Measurements from ENCODE around the gene COL20A1. TPM values are rescaled to one million over a fixed set of nuclear protein-coding genes. Genes with fewer than 3 reads are reported as not detected.

COL20A1 gene
- total RNA-seq, 5 donors from 2014 or later (not counting 1 experiment from before 2014, with no cell fraction given): 0.16 to 0.35 (median 0.23) TPM; not detected in 2

DNA sequence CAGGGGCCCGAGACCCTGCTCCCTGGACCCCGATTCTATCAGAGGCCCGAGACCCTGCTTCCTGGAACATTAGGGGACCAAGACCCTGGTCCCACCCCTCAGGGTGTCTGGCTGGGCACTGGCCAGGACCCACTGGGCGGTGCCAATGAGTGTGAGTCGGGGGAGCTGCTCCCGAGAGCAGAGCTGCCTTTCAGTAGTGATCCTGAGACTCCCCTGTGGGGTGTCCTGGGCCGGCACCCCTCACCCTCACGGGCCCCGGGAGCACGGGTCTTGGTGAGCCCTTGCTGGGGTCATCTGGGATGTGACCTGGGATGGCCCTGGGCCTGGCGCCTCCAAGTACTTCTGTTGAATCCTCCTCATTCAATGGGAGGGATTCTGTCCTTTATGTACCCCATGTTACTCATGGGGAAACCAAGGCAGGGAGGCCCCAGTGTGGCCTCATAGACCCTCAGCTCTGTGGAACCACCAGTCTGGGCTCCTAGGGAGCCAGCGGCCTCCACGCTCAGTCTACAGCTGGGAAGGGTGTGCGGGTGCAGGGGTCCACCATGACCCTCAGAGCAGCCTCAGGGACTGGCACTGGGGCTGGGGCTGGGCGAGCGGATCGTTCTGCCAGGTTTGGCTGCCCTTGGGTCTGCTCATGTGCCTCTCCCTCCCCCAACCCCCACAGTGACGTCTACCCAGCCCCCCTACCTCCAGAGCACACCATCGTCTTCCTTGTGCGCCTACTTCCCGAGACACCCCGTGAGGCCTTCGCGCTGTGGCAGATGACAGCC, 25.6 kb downstream of the COL20A1 start:
- CTCF ChIA-PET: no interaction called here
- peak in 1 of 35 experiments; percentile 1 for DNase-seq
- ATAC-seq (replicated peaks in 1 of 4): no peak

DNA sequence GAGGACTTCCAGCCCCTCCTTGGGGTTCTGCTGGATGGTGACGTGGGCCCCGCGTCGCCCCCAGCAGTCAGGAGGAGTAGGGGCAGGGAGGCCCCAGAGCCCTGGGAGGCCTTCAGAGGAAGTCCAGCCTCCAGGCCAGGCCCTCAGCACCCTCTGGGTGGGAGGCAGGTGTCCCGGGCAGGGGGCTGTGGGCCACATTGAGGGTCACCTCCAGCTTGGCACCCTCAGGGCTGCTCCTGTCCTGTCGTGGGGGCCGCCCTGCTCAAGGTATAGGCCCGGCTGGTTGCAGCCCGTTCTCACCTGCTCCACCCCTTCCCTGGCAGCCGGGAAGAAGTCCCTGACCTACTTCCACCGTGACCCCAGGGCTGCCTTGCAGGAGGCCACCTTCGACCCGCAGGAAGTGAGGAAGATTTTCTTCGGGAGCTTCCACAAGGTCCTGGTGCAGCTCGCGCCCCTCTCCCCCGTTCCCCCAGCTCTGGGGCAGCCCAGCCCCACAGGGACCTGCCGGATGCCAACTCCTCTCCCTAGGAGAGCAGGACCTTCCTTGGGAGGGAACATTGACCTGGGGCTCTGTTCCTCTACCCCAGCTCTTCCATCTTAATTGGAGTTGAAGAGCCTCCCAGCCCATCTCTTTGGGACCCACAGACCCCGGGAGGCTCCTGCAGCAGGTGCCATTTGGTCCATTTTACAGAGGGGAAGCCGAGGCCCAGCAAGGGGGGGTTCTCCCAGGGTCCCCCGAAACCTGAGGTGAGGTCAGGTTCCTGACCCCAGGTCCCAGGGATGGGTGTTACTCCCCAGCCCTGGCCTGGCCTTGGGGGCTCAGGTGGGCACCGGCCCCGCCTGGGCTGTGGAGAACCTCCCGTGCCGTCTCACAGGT, 26.4 kb downstream of the COL20A1 start:
- Histone ChIP-seq H3K36me3 (ENCODE audit: control insufficient read depth in 2 of 2, extremely low read depth in 1 of 2, insufficient read depth in 1 of 2, low read length in 1 of 2) (no peaks in the 10 kb centered on the region), H3K4me1 (ENCODE audit: control insufficient read depth in 1 of 2, extremely low read depth in 1 of 2, insufficient read depth in 2 of 2, low read length in 2 of 2) (no peaks in the 10 kb centered on the region), H3K27me3 (replicated peaks in 1 of 2; ENCODE audit: control insufficient read depth in 2 of 2, extremely low read depth in 1 of 2, insufficient read depth in 2 of 2, low read length in 1 of 2) (peaks cover 0 to 57% of the 10 kb centered on the region in 2 experiments), H3K9me3 (no peaks in the 10 kb centered on the region), H3K4me3 (ENCODE audit: control insufficient read depth in 1 of 2, extremely low read depth in 1 of 2, low read length in 1 of 2) (no peak overlapping the region), H3K27ac (ENCODE audit: low read length) (no peak overlapping the region)
- Mint-ChIP-seq H3K27me3 (peaks cover 4 to 18% of the 10 kb centered on the region in 2 donors), H3K36me3 (no peaks in the 10 kb centered on the region), H3K4me1 (no peaks in the 10 kb centered on the region), H3K9me3 (no peaks in the 10 kb centered on the region), H3K4me3 (no peak overlapping the region), H3K27ac (no peak overlapping the region)
- ATAC-seq (replicated peaks in 1 of 4) (no peak), DNase-seq (peak in 2 of 35 experiments; percentile 1 to 3)
- CTCF ChIA-PET: no interaction called here
- 85% methylated on average over 17 of the region's 25 CpGs for WGBS (ENCODE audit: insufficient coverage)
- POLR2A ChIA-PET: no interaction called here

More for the DNA sequence above, 25.6 kb downstream of the COL20A1 start:
- H3K36me3 ChIP-seq (ENCODE audit: control insufficient read depth in 2 of 2, extremely low read depth in 1 of 2, insufficient read depth in 1 of 2, low read length in 1 of 2): no peaks in the 10 kb centered on the region
- POLR2A ChIA-PET: no interaction called here
- H3K27me3 Mint-ChIP-seq: peaks cover 0 to 18% of the 10 kb centered on the region in 2 donors
- H3K4me3 ChIP-seq (ENCODE audit: control insufficient read depth in 1 of 2, extremely low read depth in 1 of 2, low read length in 1 of 2): no peak overlapping the region
- H3K9me3 Mint-ChIP-seq: no peaks in the 10 kb centered on the region
- no peak overlapping the region for H3K4me3 Mint-ChIP-seq
- 80% methylated on average over 15 of the region's 24 CpGs for WGBS (ENCODE audit: insufficient coverage)
- no peaks in the 10 kb centered on the region for H3K4me1 Mint-ChIP-seq
- H3K4me1 ChIP-seq (ENCODE audit: control insufficient read depth in 1 of 2, extremely low read depth in 1 of 2, insufficient read depth in 2 of 2, low read length in 2 of 2): no peaks in the 10 kb centered on the region
- peaks cover 0 to 66% of the 10 kb centered on the region in 2 experiments for H3K27me3 ChIP-seq (replicated peaks in 1 of 2; ENCODE audit: control insufficient read depth in 2 of 2, extremely low read depth in 1 of 2, insufficient read depth in 2 of 2, low read length in 1 of 2)
- no peak overlapping the region for H3K27ac ChIP-seq (ENCODE audit: low read length)
- H3K36me3 Mint-ChIP-seq: no peaks in the 10 kb centered on the region
- H3K27ac Mint-ChIP-seq: no peak overlapping the region
- H3K9me3 ChIP-seq: no peaks in the 10 kb centered on the region

DNA sequence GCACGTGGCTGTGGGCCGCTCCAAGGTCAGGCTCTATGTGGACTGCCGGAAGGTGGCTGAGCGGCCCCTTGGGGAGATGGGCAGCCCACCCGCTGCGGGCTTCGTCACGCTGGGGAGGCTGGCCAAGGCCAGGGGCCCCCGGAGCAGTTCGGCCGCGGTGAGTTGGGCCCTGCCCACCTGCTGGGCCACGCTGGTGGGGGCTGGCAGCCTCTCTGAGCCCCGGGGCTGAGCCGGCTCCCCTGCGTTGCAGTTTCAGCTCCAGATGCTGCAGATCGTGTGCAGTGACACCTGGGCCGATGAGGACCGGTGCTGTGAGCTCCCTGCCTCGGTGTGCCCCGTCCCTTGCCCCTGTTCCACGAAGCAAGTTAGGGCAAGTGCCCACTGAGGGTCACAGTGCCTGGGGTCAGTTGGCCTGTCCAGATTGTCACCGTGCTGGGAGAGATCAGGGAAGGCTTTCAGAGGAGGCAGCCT, 27.1 kb downstream of the COL20A1 start:
- peaks cover 0 to 55% of the 10 kb centered on the region in 2 experiments for H3K27me3 ChIP-seq (replicated peaks in 1 of 2; ENCODE audit: control insufficient read depth in 2 of 2, extremely low read depth in 1 of 2, insufficient read depth in 2 of 2, low read length in 1 of 2)
- ChIA-PET POLR2A (no interaction called here), CTCF (no interaction called here)
- no peaks in the 10 kb centered on the region for H3K36me3 ChIP-seq (ENCODE audit: control insufficient read depth in 2 of 2, extremely low read depth in 1 of 2, insufficient read depth in 1 of 2, low read length in 1 of 2)
- no peaks in the 10 kb centered on the region for H3K36me3 Mint-ChIP-seq
- ATAC-seq (replicated peaks in 1 of 4) (no peak), DNase-seq (peak in 2 of 35 experiments; percentile 2)
- H3K27me3 Mint-ChIP-seq: peaks cover 4 to 18% of the 10 kb centered on the region in 2 donors
- H3K9me3 Mint-ChIP-seq: no peaks in the 10 kb centered on the region
- no peak overlapping the region for H3K27ac Mint-ChIP-seq
- H3K9me3 ChIP-seq: no peaks in the 10 kb centered on the region
- H3K27ac ChIP-seq (ENCODE audit: low read length): no peak overlapping the region
- no peaks in the 10 kb centered on the region for H3K4me1 Mint-ChIP-seq
- H3K4me3 Mint-ChIP-seq: no peak overlapping the region
- H3K4me3 ChIP-seq (ENCODE audit: control insufficient read depth in 1 of 2, extremely low read depth in 1 of 2, low read length in 1 of 2): no peak overlapping the region
- H3K4me1 ChIP-seq (ENCODE audit: control insufficient read depth in 1 of 2, extremely low read depth in 1 of 2, insufficient read depth in 2 of 2, low read length in 2 of 2): peaks cover 0 to under 1% of the 10 kb centered on the region in 2 experiments
- 80% methylated on average over 23 of the region's 23 CpGs for WGBS (ENCODE audit: insufficient coverage)

DNA sequence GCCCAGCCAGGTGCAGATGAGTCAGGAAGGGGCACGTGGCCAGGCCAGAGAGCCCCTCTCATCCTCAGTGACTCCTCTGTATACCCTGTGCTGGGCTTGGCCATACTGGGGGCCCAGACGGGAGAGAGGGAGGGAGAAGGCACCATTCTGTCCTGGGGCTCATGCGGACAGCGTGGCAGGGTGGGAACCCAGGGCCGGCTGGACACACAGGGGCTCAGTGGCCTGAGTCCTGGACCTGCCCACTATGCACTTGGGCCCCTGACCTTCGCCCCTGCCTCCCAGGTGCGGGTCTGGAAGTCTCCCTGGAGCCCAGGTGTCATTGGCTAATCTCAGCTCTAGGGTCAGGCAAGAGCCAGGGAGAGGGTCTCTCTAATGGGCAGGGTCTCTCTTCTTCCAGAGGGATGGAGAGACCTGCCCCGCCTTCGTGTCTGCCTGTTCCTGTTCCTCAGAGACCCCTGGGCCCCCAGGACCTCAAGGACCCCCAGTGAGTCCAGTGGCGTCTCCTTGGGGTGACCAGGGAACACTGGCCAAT, 27.7 kb downstream of the COL20A1 start:
- peaks cover 0 to 53% of the 10 kb centered on the region in 2 experiments for H3K27me3 ChIP-seq (replicated peaks in 1 of 2; ENCODE audit: control insufficient read depth in 2 of 2, extremely low read depth in 1 of 2, insufficient read depth in 2 of 2, low read length in 1 of 2)
- Mint-ChIP-seq H3K27me3 (peaks cover 4 to 14% of the 10 kb centered on the region in 2 donors), H3K4me3 (no peak overlapping the region), H3K36me3 (no peaks in the 10 kb centered on the region), H3K4me1 (no peaks in the 10 kb centered on the region), H3K9me3 (no peaks in the 10 kb centered on the region), H3K27ac (no peak overlapping the region)
- ATAC-seq (replicated peaks in 1 of 4) (no peak), DNase-seq (peak in 3 of 35 experiments; percentile 0 to 2 (median 1))
- no peaks in the 10 kb centered on the region for H3K36me3 ChIP-seq (ENCODE audit: control insufficient read depth in 2 of 2, extremely low read depth in 1 of 2, insufficient read depth in 1 of 2, low read length in 1 of 2)
- WGBS (ENCODE audit: insufficient coverage): 60% methylated on average over 10 of the region's 10 CpGs
- POLR2A ChIA-PET: no interaction called here
- CTCF ChIA-PET: no interaction called here
- H3K4me1 ChIP-seq (ENCODE audit: control insufficient read depth in 1 of 2, extremely low read depth in 1 of 2, insufficient read depth in 2 of 2, low read length in 2 of 2): peaks cover 0 to 6% of the 10 kb centered on the region in 2 experiments
- H3K9me3 ChIP-seq: no peaks in the 10 kb centered on the region
- no peak overlapping the region for H3K27ac ChIP-seq (ENCODE audit: low read length)
- H3K4me3 ChIP-seq (ENCODE audit: control insufficient read depth in 1 of 2, extremely low read depth in 1 of 2, low read length in 1 of 2): no peak overlapping the region

DNA sequence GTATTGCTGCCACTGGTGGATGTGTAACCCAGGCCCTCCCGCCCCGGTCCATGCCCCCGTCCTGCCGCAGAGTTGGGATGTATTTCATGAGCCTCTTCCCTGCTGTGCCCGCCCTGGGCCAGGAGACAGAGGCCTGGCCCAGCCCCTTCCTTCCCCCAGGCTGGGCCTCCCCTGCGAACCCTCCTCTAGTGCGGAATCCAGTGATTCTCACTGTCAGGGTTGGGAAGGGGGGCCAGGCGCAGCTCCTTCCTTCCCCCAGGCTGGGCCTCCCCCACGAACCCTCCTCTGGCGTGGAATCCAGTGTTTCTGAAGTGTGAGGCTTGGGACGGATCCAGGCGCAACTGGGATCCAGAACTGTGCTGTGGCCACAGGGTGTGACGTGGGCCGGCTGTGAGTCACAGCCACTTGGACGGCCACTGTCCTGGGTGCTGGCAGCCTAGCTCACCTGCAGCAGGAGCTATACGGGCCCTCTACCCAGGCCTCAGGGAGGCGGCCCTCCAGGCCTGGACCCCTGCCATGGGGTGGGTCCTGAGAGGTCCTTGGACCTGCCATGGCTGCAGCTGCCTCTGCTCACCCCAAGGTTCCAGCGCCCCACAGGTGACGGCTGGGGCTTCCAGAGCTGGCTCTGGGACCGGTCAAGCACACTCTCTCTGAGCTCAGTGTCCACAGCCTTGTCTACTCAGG, 28.3 kb downstream of the COL20A1 start:
- Mint-ChIP-seq H3K4me1 (peaks cover 0 to 1% (median 0%) of the 10 kb centered on the region in 3 donors), H3K27ac (no peak overlapping the region), H3K36me3 (no peaks in the 10 kb centered on the region), H3K27me3 (peaks cover 4 to 11% of the 10 kb centered on the region in 2 donors), H3K9me3 (no peaks in the 10 kb centered on the region), H3K4me3 (no peak overlapping the region)
- H3K4me3 ChIP-seq (ENCODE audit: control insufficient read depth in 1 of 2, extremely low read depth in 1 of 2, low read length in 1 of 2): no peak overlapping the region
- H3K4me1 ChIP-seq (ENCODE audit: control insufficient read depth in 1 of 2, extremely low read depth in 1 of 2, insufficient read depth in 2 of 2, low read length in 2 of 2): peaks cover 0 to 13% of the 10 kb centered on the region in 2 experiments
- WGBS (ENCODE audit: insufficient coverage): 75% methylated on average over 15 of the region's 20 CpGs
- H3K9me3 ChIP-seq: no peaks in the 10 kb centered on the region
- DNase-seq (peak in 1 of 35 experiments; percentile 2), ATAC-seq (replicated peaks in 1 of 4) (no peak)
- H3K27ac ChIP-seq (ENCODE audit: low read length): no peak overlapping the region
- ChIA-PET POLR2A (no interaction called here), CTCF (no interaction called here)
- peaks cover 0 to 54% of the 10 kb centered on the region in 2 experiments for H3K27me3 ChIP-seq (replicated peaks in 1 of 2; ENCODE audit: control insufficient read depth in 2 of 2, extremely low read depth in 1 of 2, insufficient read depth in 2 of 2, low read length in 1 of 2)
- no peaks in the 10 kb centered on the region for H3K36me3 ChIP-seq (ENCODE audit: control insufficient read depth in 2 of 2, extremely low read depth in 1 of 2, insufficient read depth in 1 of 2, low read length in 1 of 2)
